H9 (cell line): ENCODE results near the gene CLK3. TPM values are rescaled to one million over a fixed set of nuclear protein-coding genes. Genes with fewer than 3 reads are reported as not detected.

Experiments
- DNase-seq: peaks from one replicate; pipeline ENCODE4 v3.0.0-alpha.2; 2017
- H2AFZ ChIP-seq: one replicate; pipeline ENCODE4 v1.6.1; 2013; ENCODE audit warnings: mild to moderate bottlenecking, low read length, control low read depth, moderate library complexity
- H2AK5ac ChIP-seq: 2 replicates; pipeline ENCODE4 v1.6.1; 2013; ENCODE audit warnings: low read length, control low read depth, mixed read lengths; ENCODE audit not compliant: insufficient read length
- H2BK120ac ChIP-seq: one replicate; pipeline ENCODE4 v1.6.1; 2013; ENCODE audit warnings: low read depth, mild to moderate bottlenecking, low read length, control low read depth, inconsistent platforms; ENCODE audit not compliant: poor library complexity, severe bottlenecking
- H2BK12ac ChIP-seq: 2 replicates; pipeline ENCODE4 v1.6.1; 2013; ENCODE audit warnings: low read length, control low read depth, mixed read lengths, low read depth; ENCODE audit not compliant: insufficient read length
- H2BK15ac ChIP-seq: 2 replicates; pipeline ENCODE4 v1.6.1; 2013; ENCODE audit warnings: low read depth, low read length, control low read depth
- H2BK20ac ChIP-seq: one replicate; pipeline ENCODE4 v1.6.1; 2013; ENCODE audit warnings: low read depth, mild to moderate bottlenecking, low read length, control low read depth, inconsistent platforms; ENCODE audit not compliant: poor library complexity, severe bottlenecking
- H2BK5ac ChIP-seq: 2 replicates; pipeline ENCODE4 v1.6.1; 2013; ENCODE audit warnings: low read length, control low read depth, mixed read lengths; ENCODE audit not compliant: insufficient read length
- H3K14ac ChIP-seq: 2 replicates; pipeline ENCODE4 v1.6.1; 2013; ENCODE audit warnings: low read length, control low read depth; ENCODE audit not compliant: insufficient read depth
- H3K18ac ChIP-seq: 2 replicates; pipeline ENCODE4 v1.6.1; 2013; ENCODE audit warnings: low read depth, mild to moderate bottlenecking, mixed read lengths, low read length, control low read depth; ENCODE audit not compliant: insufficient read length
- H3K23ac ChIP-seq: 2 replicates; pipeline ENCODE4 v1.6.1; 2013; ENCODE audit warnings: low read length, control low read depth, mixed read lengths, low read depth; ENCODE audit not compliant: insufficient read length
- H3K23me2 ChIP-seq: 2 replicates; pipeline ENCODE4 v1.6.1; 2013; ENCODE audit warnings: low read depth, mild to moderate bottlenecking, mixed read lengths, low read length, control low read depth; ENCODE audit not compliant: insufficient read length, poor library complexity, severe bottlenecking
- H3K27ac ChIP-seq: 2 replicates; pipeline ENCODE4 v1.5.1; 2013; ENCODE audit warnings: low read length, control low read depth, mixed read lengths, low read depth; ENCODE audit not compliant: insufficient read length
- H3K27me3 ChIP-seq: 2 replicates; pipeline ENCODE4 v1.6.1; 2013; ENCODE audit warnings: low read length, control low read depth, inconsistent platforms; ENCODE audit not compliant: insufficient read depth
- H3K4ac ChIP-seq: 2 replicates; pipeline ENCODE4 v1.6.1; 2013; ENCODE audit warnings: low read depth, mild to moderate bottlenecking, control low read depth, inconsistent platforms, low read length, moderate library complexity
- H3K4me1 ChIP-seq: 2 replicates; pipeline ENCODE4 v1.6.1; 2013; ENCODE audit warnings: low read length, control low read depth, inconsistent platforms; ENCODE audit not compliant: insufficient read depth
- H3K4me2 ChIP-seq: 2 replicates; pipeline ENCODE4 v1.6.1; 2013; ENCODE audit warnings: low read length, control low read depth, mixed read lengths; ENCODE audit not compliant: insufficient read length, insufficient read depth
- H3K56ac ChIP-seq: 2 replicates; pipeline ENCODE4 v1.6.1; 2013; ENCODE audit warnings: low read depth, mild to moderate bottlenecking, mixed read lengths, low read length, control low read depth; ENCODE audit not compliant: insufficient read length
- H3K79me1 ChIP-seq: 2 replicates; pipeline ENCODE4 v1.6.1; 2013; ENCODE audit warnings: low read depth, mild to moderate bottlenecking, moderate library complexity, low read length, control low read depth, inconsistent platforms; ENCODE audit not compliant: insufficient read depth, poor library complexity, severe bottlenecking
- H3K79me2 ChIP-seq: 2 replicates; pipeline ENCODE4 v1.6.1; 2013; ENCODE audit warnings: low read length, control low read depth, inconsistent platforms; ENCODE audit not compliant: insufficient read depth
- H3K9ac ChIP-seq: 2 replicates; pipeline ENCODE4 v1.6.1; 2013; ENCODE audit warnings: low read length, control low read depth, mixed read lengths; ENCODE audit not compliant: insufficient read length; ENCODE audit errors: extremely low read depth
- H3K9me3 ChIP-seq: one replicate; pipeline ENCODE4 v1.6.1; 2013; ENCODE audit warnings: low read depth, low read length, inconsistent platforms; ENCODE audit not compliant: control insufficient read depth
- H3T11ph ChIP-seq: one replicate; pipeline ENCODE4 v1.6.1; 2013; ENCODE audit warnings: mild to moderate bottlenecking, low read length, control low read depth, inconsistent platforms
- H4K20me1 ChIP-seq: one replicate; pipeline ENCODE4 v1.6.1; 2013; ENCODE audit not compliant: control insufficient read depth, insufficient read length, insufficient read depth
- H4K5ac ChIP-seq: 2 replicates; pipeline ENCODE4 v1.6.1; 2013; ENCODE audit warnings: low read depth, mild to moderate bottlenecking, mixed read lengths, low read length, control low read depth; ENCODE audit not compliant: insufficient read length
- H4K8ac ChIP-seq: replicated peaks from 2 replicates; pipeline ENCODE4 v1.6.1; 2013; ENCODE audit warnings: low read length, control low read depth, mixed read lengths, low read depth; ENCODE audit not compliant: insufficient read length
- H4K91ac ChIP-seq: 2 replicates; pipeline ENCODE4 v1.6.1; 2013; ENCODE audit warnings: low read depth, mild to moderate bottlenecking, moderate library complexity, mixed read lengths, low read length, control low read depth; ENCODE audit not compliant: insufficient read length
- H3K27ac Mint-ChIP-seq, 3 experiments: 2 replicates in 2 of 3; 3 replicates in 1 of 3; pipeline ENCODE4 v1.8.0; 2020 to 2021; ENCODE audit warnings: mixed read lengths in 3 of 3, mild to moderate bottlenecking in 1 of 3, moderate library complexity in 1 of 3
- H3K27me3 Mint-ChIP-seq: 2 replicates; pipeline ENCODE4 v1.8.0; 2021; ENCODE audit warnings: low read depth, mild to moderate bottlenecking, moderate library complexity, mixed read lengths
- H3K36me3 Mint-ChIP-seq, 3 experiments: 2 replicates in 2 of 3; 3 replicates in 1 of 3; pipeline ENCODE4 v1.8.0; 2020 to 2021; ENCODE audit warnings: low read depth in 3 of 3, mixed read lengths in 3 of 3; ENCODE audit not compliant: insufficient read depth in 1 of 3
- H3K4me1 Mint-ChIP-seq, 2 experiments: 2 replicates each; pipeline ENCODE4 v1.8.0; 2020; ENCODE audit warnings: mixed read lengths in 2 of 2
- H3K4me3 Mint-ChIP-seq, 2 experiments: 2 replicates in 1 of 2; 3 replicates in 1 of 2; pipeline ENCODE4 v1.8.0; 2020 to 2021; ENCODE audit warnings: mild to moderate bottlenecking in 2 of 2, mixed read lengths in 2 of 2, moderate library complexity in 1 of 2
- H3K9me3 Mint-ChIP-seq, 2 experiments: 2 replicates in 1 of 2; 3 replicates in 1 of 2; pipeline ENCODE4 v1.8.0; 2020; ENCODE audit warnings: mild to moderate bottlenecking in 2 of 2, mixed read lengths in 2 of 2, moderate library complexity in 1 of 2
- WGBS: extraction: QIAGEN DNeasy Blood & Tissue Kit; methylation state at CpG from one replicate; pipeline ENCODE4 v1.1.7; 2013; ENCODE audit warnings: missing lambda C conversion rate, low lambda C conversion rate, mixed read lengths; ENCODE audit not compliant: insufficient read length; ENCODE audit errors: extremely low coverage; 5-methylcytosine and 5-hydroxymethylcytosine counted together
- total RNA-seq: library from RNA; stranded (reverse); gene quantifications from 2 replicates; pipeline ENCODE4 v1.2.1, GENCODE V29; 2021
- TF ChIP-seq, protein P1 (sequence below): fragments of 200-600 bp; sonication (generic); conservative IDR thresholded peaks from 3 replicates; pipeline ENCODE4 v1.8.0; 2021; ENCODE audit warnings: antibody characterized with exemption, mild to moderate bottlenecking

The CLK3 gene
- total RNA-seq, 1 experiment from 2014 or later: 40.8 TPM

DNA sequence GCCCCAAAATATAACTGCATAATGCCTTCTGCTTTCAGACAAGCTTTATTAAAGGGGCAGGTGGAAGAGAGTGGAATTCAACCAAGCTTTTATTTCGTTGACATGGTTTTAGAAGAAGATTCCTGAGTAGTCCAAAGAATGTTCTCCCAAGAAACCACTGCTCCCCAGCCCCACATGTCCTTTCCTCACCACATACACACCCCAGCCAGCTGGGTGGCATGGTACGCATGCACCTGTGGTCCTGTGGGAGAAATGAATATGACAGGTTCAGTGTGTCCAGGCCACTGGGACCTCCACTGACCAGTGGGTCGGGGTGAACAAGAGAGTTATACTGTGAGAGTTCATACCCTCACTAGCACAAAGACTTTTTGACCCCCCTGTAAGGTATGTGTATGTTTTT is 44.4 kb upstream of the CLK3 start:
- Mint-ChIP-seq H3K4me1 (peaks cover 0 to 8% of the 10 kb centered on the region in 2 experiments; a peak in 1 of 4 replicates), H3K36me3 (peaks cover 32 to 84% (median 68%) of the 10 kb centered on the region in 3 experiments), H3K27ac (no peak overlapping the region), H3K4me3 (no peak overlapping the region), H3K9me3 (no peaks in the 10 kb centered on the region), H3K27me3 (no peaks in the 10 kb centered on the region)
- Histone ChIP-seq H3K27ac (no peak overlapping the region), H3K14ac (no peak overlapping the region), H3K9ac (no peak overlapping the region), H3K23ac (no peak overlapping the region), H4K8ac (no peak overlapping the region), H3K18ac (no peak overlapping the region), H2BK12ac (no peak overlapping the region), H2AFZ (no peak overlapping the region), H3K4me1 (no peaks in the 10 kb centered on the region), H4K91ac (no peak overlapping the region), H2BK15ac (no peak overlapping the region), H2BK20ac (no peak overlapping the region), H4K5ac (no peak overlapping the region), H3K79me1 (peaks cover 7% of the 10 kb centered on the region), H3K79me2 (peaks cover 2% of the 10 kb centered on the region; the same call in 1 of the 2 replicates), H3K4ac (no peak overlapping the region), H3K23me2 (no peaks in the 10 kb centered on the region), H2AK5ac (no peak overlapping the region), H2BK120ac (no peak overlapping the region), H3K4me2 (no peak overlapping the region), H3T11ph (no peak overlapping the region), H2BK5ac (no peak overlapping the region), H3K56ac (no peak overlapping the region), H4K20me1 (no peaks in the 10 kb centered on the region), H3K9me3 (no peaks in the 10 kb centered on the region), H3K27me3 (no peaks in the 10 kb centered on the region)
- DNase-seq: no peak
- TF ChIP-seq, protein P1, sequence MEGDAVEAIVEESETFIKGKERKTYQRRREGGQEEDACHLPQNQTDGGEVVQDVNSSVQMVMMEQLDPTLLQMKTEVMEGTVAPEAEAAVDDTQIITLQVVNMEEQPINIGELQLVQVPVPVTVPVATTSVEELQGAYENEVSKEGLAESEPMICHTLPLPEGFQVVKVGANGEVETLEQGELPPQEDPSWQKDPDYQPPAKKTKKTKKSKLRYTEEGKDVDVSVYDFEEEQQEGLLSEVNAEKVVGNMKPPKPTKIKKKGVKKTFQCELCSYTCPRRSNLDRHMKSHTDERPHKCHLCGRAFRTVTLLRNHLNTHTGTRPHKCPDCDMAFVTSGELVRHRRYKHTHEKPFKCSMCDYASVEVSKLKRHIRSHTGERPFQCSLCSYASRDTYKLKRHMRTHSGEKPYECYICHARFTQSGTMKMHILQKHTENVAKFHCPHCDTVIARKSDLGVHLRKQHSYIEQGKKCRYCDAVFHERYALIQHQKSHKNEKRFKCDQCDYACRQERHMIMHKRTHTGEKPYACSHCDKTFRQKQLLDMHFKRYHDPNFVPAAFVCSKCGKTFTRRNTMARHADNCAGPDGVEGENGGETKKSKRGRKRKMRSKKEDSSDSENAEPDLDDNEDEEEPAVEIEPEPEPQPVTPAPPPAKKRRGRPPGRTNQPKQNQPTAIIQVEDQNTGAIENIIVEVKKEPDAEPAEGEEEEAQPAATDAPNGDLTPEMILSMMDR: no peak
- no CpG with 5 or more reads among the region's 3 CpGs for WGBS
